ENCODE measurements around the gene AP3B1.

GRCh38 chr5:78190402-78190801 lies 104.1 kb downstream of the AP3B1 start:
- TF ChIP-seq POLR2AphosphoS5 (IDR thresholded peaks at IDR 0.05) (no peak), CTCF (IDR thresholded peaks at IDR 0.05) (no peak), POLR2A (IDR thresholded peaks at IDR 0.05) (no peak)
